GM08714 (cell line): Measurements from ENCODE around the gene DSCAML1.
"Not testable (repeated sequence)": the region's sequence is repeated elsewhere in the genome, so short reads cannot be mapped to it uniquely, and the experiment has no call there.

Experiments used
- H3K4me3 ChIP-seq: fragments of 200-500 bp; sonication (Bioruptor generic); 2 replicates; pipeline ENCODE4 v1.5.1; 2014; ENCODE audit warnings: mild to moderate bottlenecking, low read length, inconsistent platforms
- ZNF274 ChIP-seq: IDR thresholded peaks from 2 replicates; pipeline ENCODE4 v1.6.1; 2012; ENCODE audit warnings: mild to moderate bottlenecking, low read depth, low read length

Gene DSCAML1

DNA sequence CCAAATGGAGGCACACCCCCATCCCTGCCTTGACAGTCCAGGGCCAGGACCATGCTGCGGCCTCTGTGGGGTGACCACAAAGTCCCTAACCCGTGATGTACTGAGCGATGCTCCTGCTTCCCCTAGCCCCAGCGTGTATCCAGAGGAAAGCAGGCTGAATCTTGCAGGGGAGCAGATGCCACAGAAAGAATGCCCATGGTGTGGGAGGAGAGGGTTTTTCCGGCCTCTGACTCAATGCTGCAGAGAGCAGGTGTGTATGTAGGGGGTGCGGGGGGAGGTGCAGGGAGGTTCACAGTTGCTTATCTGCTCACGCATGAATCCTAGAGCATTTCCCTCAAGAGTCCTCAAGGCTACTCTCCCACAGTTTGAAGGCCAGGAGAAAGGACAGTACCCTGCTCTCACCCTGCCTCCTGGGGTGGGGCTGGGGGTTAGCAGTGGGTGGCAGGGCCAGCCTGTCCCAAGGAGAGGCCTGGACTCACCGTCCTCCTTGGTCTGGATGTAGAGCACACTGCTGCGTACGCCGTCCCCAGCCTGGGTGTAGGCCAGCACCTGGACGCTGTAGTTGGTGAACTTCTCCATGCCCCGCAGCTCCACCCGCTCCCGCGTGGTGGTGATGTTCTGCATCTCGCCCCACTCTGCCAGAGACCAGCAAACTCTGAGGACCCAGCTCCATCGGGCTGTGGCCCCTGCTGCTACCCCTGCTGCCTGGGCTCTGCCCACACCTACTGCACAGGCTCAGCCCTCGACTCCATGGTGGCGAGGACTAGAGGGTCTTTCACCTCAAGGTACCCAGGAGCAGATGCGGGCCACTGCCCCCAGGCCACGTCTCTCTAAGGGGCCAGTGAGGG lies 338.5 kb downstream of the DSCAML1 start:
- no peak for TF ChIP-seq ZNF274
- H3K4me3 ChIP-seq, result no peak overlapping the region

DNA sequence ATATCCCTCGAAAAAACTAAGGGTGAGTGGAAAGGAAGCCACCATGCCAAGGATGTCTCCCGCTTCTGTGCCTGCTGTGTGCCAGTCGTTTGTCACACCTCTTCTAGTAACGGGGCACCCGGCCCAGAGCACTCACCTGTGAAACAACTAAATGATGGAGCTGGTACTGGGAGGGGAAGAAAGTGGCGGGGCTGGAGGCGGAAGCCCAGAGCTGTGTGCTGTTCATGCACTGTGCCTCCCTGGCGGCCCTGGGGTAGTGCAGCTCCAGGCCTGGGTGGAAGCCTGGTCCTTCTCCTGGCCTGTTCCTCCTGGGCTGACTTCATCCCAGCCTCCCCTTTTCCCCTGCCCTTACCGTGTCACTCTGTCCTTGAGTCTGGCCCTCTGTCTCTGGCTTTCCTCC lies 339.2 kb downstream of the DSCAML1 start:
- TF ChIP-seq ZNF274, result no peak
- no peak overlapping the region for H3K4me3 ChIP-seq

DNA sequence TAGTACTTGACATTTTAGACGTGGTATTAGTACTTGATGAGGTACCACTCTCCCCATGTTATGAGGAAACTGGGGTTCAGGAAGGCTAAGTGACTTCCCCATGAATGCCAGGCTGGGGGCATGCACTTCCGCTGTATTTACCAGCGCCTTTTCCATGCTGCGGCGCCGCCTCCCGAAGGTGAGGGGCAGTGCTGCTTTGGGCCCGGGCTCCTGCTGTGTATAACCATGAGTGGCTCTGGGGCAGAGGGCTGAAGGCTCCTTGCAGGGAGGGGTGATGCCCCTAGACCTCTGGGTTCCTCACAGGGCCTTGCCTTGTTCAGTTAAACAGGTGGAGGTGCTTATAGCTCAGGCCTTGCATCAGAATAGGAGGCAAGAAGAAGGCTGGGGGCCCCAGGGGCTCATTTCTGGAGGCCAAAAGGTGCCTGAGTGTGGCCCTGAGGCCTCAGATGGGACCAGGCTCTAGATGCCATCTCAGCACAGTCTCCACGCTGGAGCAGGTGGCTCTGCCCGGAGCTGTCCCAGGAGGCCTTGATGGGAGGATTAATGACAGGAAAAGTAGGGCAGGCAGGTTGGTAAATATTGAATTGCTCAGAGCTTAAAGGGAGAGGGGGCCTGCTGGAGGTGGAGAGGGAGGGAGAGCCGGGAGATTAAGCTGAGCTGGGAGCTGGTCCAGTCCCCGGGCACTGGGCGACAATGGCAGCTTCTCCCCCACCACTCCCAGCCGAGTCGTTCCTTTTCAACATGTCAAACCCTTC lies 339.8 kb downstream of the DSCAML1 start:
- no peak overlapping the region for H3K4me3 ChIP-seq
- no peak for TF ChIP-seq ZNF274

DNA sequence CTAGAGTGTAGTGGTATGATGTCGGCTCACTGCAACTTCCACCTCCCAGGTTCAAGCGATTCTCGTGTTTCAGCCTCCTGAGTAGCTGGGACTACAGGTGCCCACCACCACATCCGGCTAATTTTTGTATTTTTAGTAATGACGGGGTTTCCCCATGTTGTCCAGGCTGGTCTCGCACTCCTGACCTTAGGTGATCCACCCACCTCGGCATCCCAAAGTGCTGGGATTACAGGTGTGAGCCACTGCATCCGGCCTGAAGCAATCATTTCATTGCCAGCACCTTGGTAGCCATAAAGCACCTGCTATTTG lies 340.3 kb downstream of the DSCAML1 start:
- not testable (repeated sequence) for H3K4me3 ChIP-seq

DNA sequence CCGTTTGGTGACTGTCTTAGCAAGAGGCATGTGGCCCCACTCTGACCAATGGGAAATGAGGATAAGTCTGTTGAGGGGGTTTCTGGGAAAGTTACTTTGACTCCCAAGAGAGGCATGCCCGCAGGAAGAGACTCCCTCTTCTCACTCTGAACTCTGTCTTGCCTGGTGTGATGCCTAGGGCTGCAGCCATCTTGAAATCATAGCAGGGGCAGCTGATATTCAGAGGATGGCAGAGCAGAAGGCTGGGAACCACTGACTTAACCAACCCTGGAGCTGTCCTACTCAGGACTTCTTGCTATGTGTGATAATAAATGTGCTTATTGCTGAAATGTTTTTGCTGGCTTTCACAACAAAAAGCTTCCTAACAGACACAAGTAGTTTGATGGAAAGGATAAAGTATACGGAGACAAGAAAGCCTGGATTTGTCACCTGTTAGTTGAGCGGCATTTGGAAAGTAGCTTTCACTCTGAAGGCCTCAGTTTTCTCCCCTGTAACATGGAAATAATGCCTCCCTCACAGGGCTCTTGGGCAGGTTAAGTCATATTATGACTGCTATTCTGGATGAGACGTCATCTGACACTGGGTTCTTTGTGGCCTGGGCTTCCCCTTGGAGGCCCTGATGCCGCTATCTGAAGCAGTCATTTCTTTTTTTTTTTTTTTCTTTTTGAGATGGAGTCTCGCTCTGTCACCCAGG lies 340.8 kb downstream of the DSCAML1 start:
- TF ChIP-seq ZNF274, result no peak
- H3K4me3 ChIP-seq, result no peak overlapping the region

- H3K4me3 ChIP-seq, result no peak overlapping the region
- TF ChIP-seq ZNF274, result no peak
These were observed 342.5 kb downstream of the DSCAML1 start for GRCh38 chr11:117454564-117454917.

DNA sequence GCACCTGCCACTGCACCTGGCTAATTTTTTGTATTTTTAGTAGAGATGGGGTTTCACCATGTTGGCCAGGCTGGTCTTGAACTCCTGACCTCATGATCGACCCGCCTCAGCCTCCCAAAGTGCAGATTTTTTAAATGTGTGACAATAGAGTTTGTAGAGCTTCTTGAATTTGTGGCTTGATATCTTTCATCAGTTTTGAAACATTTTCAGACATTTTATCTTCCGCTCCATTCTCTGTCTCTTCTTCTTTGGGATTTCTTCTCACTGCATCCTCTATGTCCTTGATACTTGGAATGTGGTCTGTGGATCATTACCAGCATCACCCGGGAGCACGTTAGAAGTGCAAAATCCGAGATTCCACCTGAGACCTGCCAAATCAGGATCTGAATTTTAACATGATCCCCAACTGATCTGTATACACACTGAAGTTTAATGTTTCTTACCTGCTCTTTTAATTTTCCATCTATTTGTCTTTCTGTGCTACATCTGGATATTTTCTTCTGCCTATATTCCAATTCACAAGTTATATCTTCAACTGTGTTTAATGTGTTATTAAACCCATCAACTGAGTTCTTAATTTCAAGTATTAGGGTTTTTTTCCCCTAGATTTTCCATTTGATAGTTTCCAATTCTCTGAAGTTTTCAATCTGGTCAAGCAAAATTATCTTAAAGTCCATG lies 343.0 kb downstream of the DSCAML1 start:
- H3K4me3 ChIP-seq, result no peak overlapping the region
- TF ChIP-seq ZNF274, result no peak

DNA sequence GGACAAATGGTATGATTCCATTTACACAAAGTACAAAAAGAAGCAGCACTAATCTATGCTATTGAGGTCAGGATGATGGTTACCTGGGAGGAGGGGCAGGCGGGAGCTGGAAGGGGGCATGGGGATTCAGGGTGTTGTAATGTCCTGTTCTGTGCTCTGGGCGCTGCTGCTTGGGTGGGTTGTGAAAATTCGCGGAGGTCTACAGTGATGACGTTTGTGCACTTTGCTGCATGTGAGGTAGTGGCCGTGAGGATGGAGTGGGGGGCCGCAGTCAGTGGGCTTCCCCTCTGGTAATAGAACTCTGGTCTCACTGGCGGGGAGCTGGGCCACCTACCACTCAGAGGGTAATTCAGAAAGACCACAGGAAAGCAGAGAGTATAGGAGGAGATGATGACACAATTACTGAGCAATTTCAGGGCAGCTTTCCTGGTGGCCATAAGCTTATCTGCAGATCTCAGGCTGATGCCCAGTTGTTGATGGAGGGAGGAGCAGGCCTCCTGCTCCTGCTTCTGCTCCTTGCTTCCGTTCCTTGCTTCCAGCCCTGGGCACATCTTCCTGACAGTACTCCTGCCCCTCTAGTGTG lies 347.8 kb downstream of the DSCAML1 start:
- no peak for TF ChIP-seq ZNF274
- H3K4me3 ChIP-seq, result no peak overlapping the region

DNA sequence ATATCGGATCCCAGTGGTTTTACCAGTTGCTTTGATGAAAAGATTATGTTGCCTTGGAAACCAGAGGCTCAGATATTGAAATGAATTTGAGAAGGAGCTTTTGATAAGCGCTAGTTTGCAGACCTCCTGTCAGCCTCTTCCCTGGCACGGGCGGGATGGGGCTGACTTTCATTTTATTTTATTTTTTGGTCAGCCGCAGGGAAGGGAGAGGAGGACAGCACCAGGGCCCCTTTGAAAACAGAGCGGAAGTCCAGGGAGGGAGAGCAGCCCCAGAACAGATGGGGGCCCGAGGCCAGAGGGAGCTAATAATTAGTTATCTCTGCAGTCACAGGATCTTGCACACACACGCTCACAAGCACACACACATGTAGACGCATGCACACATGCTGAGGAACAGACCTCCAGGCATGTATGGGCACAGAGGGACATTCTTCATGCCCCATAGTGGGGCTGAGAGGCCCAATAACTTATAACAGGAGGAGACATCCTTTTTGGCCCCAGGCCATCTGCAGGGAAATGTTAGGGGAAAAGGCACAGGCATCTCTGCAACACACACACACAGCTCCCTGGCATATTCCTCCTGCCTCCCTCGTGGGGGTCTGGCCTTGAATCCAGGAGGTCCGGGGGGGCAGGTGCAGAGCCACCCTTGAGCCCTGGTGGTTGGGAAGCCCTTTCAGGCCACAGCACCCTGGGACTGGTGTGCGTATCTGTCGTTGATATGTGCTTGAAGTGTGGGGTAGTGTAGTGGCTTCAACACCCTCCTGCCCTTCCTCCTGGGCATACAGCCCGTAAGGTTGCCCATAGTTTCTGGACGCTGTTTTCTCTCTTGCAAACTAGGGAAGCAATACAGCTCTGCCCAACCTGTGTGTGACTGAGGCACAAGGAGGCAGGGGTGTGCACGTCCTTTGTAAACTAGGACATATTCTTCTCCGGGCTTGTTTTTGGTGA lies 352.0 kb downstream of the DSCAML1 start:
- TF ChIP-seq ZNF274, result no peak

GRCh38 chr11:117444256-117444655 lies 352.8 kb downstream of the DSCAML1 start:
- H3K4me3 ChIP-seq, result no peak overlapping the region
- TF ChIP-seq ZNF274, result no peak

More for the DNA sequence above, 352.0 kb downstream of the DSCAML1 start:
- no peak overlapping the region for H3K4me3 ChIP-seq

DNA sequence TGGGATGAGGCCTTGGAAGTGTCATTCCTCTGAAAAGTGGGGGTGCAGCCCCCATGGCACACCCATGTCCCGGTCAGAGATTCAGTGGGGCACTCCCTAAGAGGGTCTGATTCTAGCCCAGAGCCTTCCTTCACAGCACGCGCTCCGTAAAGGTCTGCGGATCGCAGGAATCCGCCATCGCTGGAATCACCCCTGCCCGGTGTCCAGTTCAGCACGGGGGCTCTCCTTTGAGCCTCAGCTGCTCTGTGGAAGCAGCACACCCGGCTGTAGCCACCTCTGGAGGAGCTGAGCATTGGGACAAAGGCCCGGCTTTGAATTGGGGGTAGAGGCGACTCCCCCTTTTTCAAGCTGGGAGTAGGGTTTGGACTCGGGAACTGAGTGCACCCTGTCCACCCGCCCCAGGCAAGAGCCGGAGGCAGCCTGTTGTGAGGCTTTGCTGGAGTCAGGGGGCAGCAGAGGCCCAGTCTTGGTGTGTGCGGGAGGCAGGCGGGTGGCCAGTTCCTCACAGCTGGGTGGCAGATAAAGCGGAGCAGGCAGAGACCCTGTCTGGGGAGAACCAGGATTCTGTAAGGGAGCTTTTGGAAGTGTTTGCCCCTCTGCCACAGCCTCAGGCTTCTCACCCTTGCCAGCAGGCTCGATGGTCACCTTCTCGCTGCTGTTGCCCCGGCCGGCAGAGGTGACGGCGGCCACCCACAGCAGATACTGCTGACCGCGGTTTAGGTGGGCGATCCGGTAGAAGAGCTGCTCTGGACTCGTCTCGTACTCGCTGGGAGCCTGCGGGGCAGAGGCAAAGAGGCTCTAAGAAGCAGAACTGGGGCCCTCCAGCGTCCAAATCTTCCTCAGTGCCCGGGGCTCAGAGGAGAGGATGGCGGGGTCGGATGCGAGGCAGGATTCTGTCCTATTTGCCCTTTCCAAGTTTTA lies 353.5 kb downstream of the DSCAML1 start:
- no peak for TF ChIP-seq ZNF274
- H3K4me3 ChIP-seq, result no peak overlapping the region

DNA sequence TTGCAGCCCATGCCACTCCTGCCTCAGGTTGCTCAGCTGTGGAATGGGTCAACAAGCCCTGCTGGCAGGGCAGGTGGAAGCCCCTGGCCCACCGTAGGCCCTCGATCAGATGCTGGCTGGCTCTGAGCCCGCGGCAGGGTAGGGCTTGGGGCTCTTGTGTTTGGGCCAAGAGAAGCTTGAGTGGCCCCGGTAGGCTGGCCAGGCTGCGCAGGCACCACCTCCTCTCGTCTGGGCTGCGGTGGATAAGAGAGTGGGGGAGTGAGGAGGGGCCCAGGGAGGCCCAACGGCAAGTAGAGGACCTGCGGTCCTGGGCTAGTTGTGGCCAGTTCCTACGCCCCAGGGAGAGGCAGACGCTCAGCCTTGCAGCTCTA lies 354.2 kb downstream of the DSCAML1 start:
- TF ChIP-seq ZNF274, result no peak
- H3K4me3 ChIP-seq, result no peak overlapping the region
